Esophagus squamous epithelium (tissue), 4 donors: ENCODE results near the gene GRIK1.

Experiments
- POLR2A ChIP-seq, 4 donors: fragments of 450-650 bp; IDR thresholded peaks; one replicate each; pipeline ENCODE4 v1.6.1; 2017; ENCODE audit warnings: antibody characterized with exemption in 4 of 4, mild to moderate bottlenecking in 4 of 4, moderate library complexity in 3 of 4
- TF ChIP-seq, protein P1 (sequence below), 6 experiments: fragments of 450-650 bp in 4 of 6; fragments of 200-600 bp in 2 of 6; sonication (generic) in 2 of 6; IDR thresholded peaks; one replicate each; pipeline ENCODE4 v1.5.1; 2016 to 2019; ENCODE audit warnings: antibody characterized with exemption in 6 of 6, mild to moderate bottlenecking in 4 of 6, moderate library complexity in 4 of 6

DNA sequence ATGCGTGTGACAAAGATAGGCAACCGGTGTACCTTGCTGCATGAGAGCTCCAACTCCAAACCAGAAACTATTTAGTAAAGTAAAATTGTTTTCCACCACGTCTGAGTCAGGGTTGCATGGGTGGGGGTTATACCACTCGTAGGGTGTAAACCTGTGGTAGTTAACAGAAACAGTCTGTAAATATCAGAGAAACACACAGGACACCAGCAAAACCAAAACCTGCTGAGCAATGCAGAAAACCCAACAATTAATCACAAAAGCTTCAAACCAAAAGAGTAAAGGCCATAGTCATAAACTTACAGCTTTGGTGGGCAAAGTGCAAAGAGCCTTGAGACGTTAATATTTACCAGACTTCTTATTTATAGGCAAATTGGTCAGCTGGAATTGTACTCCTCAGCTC is 358.4 kb downstream of the GRIK1 start:
- TF ChIP-seq POLR2A (IDR thresholded peaks at IDR 0.05): no peak
- TF ChIP-seq, protein P1, sequence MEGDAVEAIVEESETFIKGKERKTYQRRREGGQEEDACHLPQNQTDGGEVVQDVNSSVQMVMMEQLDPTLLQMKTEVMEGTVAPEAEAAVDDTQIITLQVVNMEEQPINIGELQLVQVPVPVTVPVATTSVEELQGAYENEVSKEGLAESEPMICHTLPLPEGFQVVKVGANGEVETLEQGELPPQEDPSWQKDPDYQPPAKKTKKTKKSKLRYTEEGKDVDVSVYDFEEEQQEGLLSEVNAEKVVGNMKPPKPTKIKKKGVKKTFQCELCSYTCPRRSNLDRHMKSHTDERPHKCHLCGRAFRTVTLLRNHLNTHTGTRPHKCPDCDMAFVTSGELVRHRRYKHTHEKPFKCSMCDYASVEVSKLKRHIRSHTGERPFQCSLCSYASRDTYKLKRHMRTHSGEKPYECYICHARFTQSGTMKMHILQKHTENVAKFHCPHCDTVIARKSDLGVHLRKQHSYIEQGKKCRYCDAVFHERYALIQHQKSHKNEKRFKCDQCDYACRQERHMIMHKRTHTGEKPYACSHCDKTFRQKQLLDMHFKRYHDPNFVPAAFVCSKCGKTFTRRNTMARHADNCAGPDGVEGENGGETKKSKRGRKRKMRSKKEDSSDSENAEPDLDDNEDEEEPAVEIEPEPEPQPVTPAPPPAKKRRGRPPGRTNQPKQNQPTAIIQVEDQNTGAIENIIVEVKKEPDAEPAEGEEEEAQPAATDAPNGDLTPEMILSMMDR (IDR thresholded peaks at IDR 0.05): no peak
